Upper lobe of left lung (tissue), 6 donors: ENCODE measurements around the gene PDPR. TPM values are rescaled to one million over a fixed set of nuclear protein-coding genes. Genes with fewer than 3 reads are reported as not detected.
"Not testable (repeated sequence)": the region's sequence is repeated elsewhere in the genome, so short reads cannot be mapped to it uniquely, and the experiment has no call there.

ENCODE experiments used
- ATAC-seq, 2 donors: fragments of 200-7000 bp; cut with Tn5 transposase; one replicate each; pipeline ENCODE4 v1.9.1; 2022; ENCODE audit warnings: mild to moderate bottlenecking in 2 of 2, moderate library complexity in 2 of 2; ENCODE audit not compliant: low FRiP score in 2 of 2
- DNase-seq, 2 donors: peaks; one replicate each; pipeline ENCODE4 v3.0.0-alpha.2; 2019 to 2020
- H3K27ac ChIP-seq, 4 donors: fragments of 200-600 bp; sonication (generic); one replicate each; pipeline ENCODE4 v1.5.1; 2016 to 2019
- H3K27me3 ChIP-seq, 4 donors: fragments of 200-600 bp; sonication (generic); one replicate each; pipeline ENCODE4 v1.5.1; 2017 to 2019
- H3K36me3 ChIP-seq, 4 donors: fragments of 200-600 bp; sonication (generic); one replicate each; pipeline ENCODE4 v1.5.1; 2016 to 2019
- H3K4me1 ChIP-seq, 4 donors: fragments of 200-600 bp; sonication (generic); one replicate each; pipeline ENCODE4 v1.5.1; 2018 to 2019
- H3K4me3 ChIP-seq, 4 donors: fragments of 200-600 bp; sonication (generic); one replicate each; pipeline ENCODE4 v1.5.1; 2017 to 2019; ENCODE audit warnings: mild to moderate bottlenecking in 2 of 4, moderate library complexity in 1 of 4
- H3K9me3 ChIP-seq, 4 donors: fragments of 200-600 bp; sonication (generic); one replicate each; pipeline ENCODE4 v1.5.1; 2018 to 2019
- CTCF ChIP-seq, 6 experiments: fragments of 450-650 bp in 4 of 6; fragments of 200-600 bp in 2 of 6; sonication (generic) in 2 of 6; IDR thresholded peaks; one replicate each; pipeline ENCODE4 v1.5.1; 2016 to 2019; ENCODE audit warnings: antibody characterized with exemption in 6 of 6
- EP300 ChIP-seq, 4 donors: sonication (generic); formaldehyde crosslinking; IDR thresholded peaks; one replicate each; pipeline ENCODE4 v1.5.1; 2017; ENCODE audit warnings: antibody characterized with exemption in 4 of 4, control low read depth in 2 of 4
- POLR2A ChIP-seq, 4 donors: fragments of 450-650 bp; IDR thresholded peaks; one replicate each; pipeline ENCODE4 v1.5.1; 2016 to 2017; ENCODE audit warnings: antibody characterized with exemption in 4 of 4, mild to moderate bottlenecking in 2 of 4
- POLR2AphosphoS5 ChIP-seq, 2 donors: sonication (generic); formaldehyde crosslinking; IDR thresholded peaks; one replicate each; pipeline ENCODE4 v1.5.1; 2017; ENCODE audit warnings: antibody characterized with exemption in 2 of 2
- WGBS, 2 donors: methylation state at CpG; one replicate each; pipeline ENCODE4 v1.1.5; 2017 to 2018; 5-methylcytosine and 5-hydroxymethylcytosine counted together
- total RNA-seq, 6 donors: library from RNA; depleted of rRNA in 4 of 6; stranded (reverse); fragments of >200 nt in 4 of 6; gene quantifications; one replicate each; pipeline versions ENCODE4 v1.1.0 to v1.2.1, GENCODE V29; 2016 to 2021
- donor health status: DM: no; HTN: no; CAD: no; lungs with moderate emphysema.
- donor health status: DM: no; HTN: yes; CAD: no; lungs with severe emphysema.

Gene PDPR
- total RNA-seq, 6 donors from 2014 or later: 15.2 to 46.1 (median 21.9) TPM

- WGBS, 2 donors: 82 to 91% methylated on average over 17 of the region's 17 CpGs
- no peak for DNase-seq
- Histone ChIP-seq H3K9me3 (no peaks in the 10 kb centered on the region), H3K27ac (no peak overlapping the region), H3K36me3 (peaks cover 40 to 96% (median 88%) of the 10 kb centered on the region in 4 donors), H3K4me1 (no peaks in the 10 kb centered on the region), H3K27me3 (no peaks in the 10 kb centered on the region), H3K4me3 (no peak overlapping the region)
- no peak for TF ChIP-seq CTCF (IDR thresholded peaks at IDR 0.05)
- no peak for TF ChIP-seq POLR2A (IDR thresholded peaks at IDR 0.05)
- no peak for TF ChIP-seq EP300 (IDR thresholded peaks at IDR 0.05)
- TF ChIP-seq POLR2AphosphoS5 (IDR thresholded peaks at IDR 0.05): no peak
- no peak for ATAC-seq
These were observed 37.9 kb downstream of the PDPR start for GRCh38 chr16:70151941-70152509.

GRCh38 chr16:70152578-70153302, 38.6 kb downstream of the PDPR start:
- TF ChIP-seq POLR2A (IDR thresholded peaks at IDR 0.05) (no peak), POLR2AphosphoS5 (IDR thresholded peaks at IDR 0.05) (no peak), EP300 (IDR thresholded peaks at IDR 0.05) (no peak), CTCF (IDR thresholded peaks at IDR 0.05) (no peak)
- Histone ChIP-seq H3K9me3 (no peaks in the 10 kb centered on the region), H3K36me3 (peaks cover 47 to 100% (median 95%) of the 10 kb centered on the region in 4 donors), H3K27me3 (no peaks in the 10 kb centered on the region), H3K4me3 (no peak overlapping the region), H3K4me1 (no peaks in the 10 kb centered on the region), H3K27ac (no peak overlapping the region)
- WGBS, 2 donors: 95 to 96% methylated on average over 13 of the region's 13 CpGs
- peak in 1 of 2 donors; percentile 37 for DNase-seq
- ATAC-seq: no peak

- H3K27ac ChIP-seq, H3K4me3 ChIP-seq, H3K9me3 ChIP-seq, H3K27me3 ChIP-seq, ATAC-seq, H3K4me1 ChIP-seq, DNase-seq: not testable (repeated sequence)
- 95% methylated on average over 10 of the region's 10 CpGs for WGBS, 2 donors
- H3K36me3 ChIP-seq: peaks cover 64 to 100% (median 96%) of the 10 kb centered on the region in 4 donors
These were observed 40.6 kb downstream of the PDPR start for GRCh38 chr16:70154736-70155135.

GRCh38 chr16:70156207-70156978, 42.3 kb downstream of the PDPR start:
- TF ChIP-seq POLR2AphosphoS5 (IDR thresholded peaks at IDR 0.05) (no peak), POLR2A (IDR thresholded peaks at IDR 0.05) (no peak), CTCF (IDR thresholded peaks at IDR 0.05) (no peak), EP300 (IDR thresholded peaks at IDR 0.05) (no peak)
- DNase-seq: no peak
- 91 to 92% methylated on average over 29 of the region's 29 CpGs for WGBS, 2 donors

GRCh38 chr16:70157105-70157476, 43.0 kb downstream of the PDPR start:
- ATAC-seq: no peak
- peaks cover 60 to 100% (median 92%) of the 10 kb centered on the region in 4 donors for H3K36me3 ChIP-seq

More at GRCh38 chr16:70156207-70156978, 42.3 kb downstream of the PDPR start:
- no peak for ATAC-seq
- Histone ChIP-seq H3K27me3 (no peaks in the 10 kb centered on the region), H3K4me1 (no peaks in the 10 kb centered on the region), H3K9me3 (no peaks in the 10 kb centered on the region), H3K27ac (no peak overlapping the region), H3K36me3 (peaks cover 67 to 100% (median 94%) of the 10 kb centered on the region in 4 donors), H3K4me3 (no peak overlapping the region)

More at GRCh38 chr16:70157105-70157476, 43.0 kb downstream of the PDPR start:
- no peak overlapping the region for H3K27ac ChIP-seq
- no peaks in the 10 kb centered on the region for H3K4me1 ChIP-seq
- no peak overlapping the region for H3K4me3 ChIP-seq
- DNase-seq: peak in 1 of 2 donors; percentile 56
- H3K27me3 ChIP-seq: no peaks in the 10 kb centered on the region
- 90 to 91% methylated on average over 11 of the region's 11 CpGs for WGBS, 2 donors
- TF ChIP-seq POLR2AphosphoS5 (IDR thresholded peaks at IDR 0.05) (no peak), EP300 (IDR thresholded peaks at IDR 0.05) (no peak), CTCF (IDR thresholded peaks at IDR 0.05) (no peak), POLR2A (IDR thresholded peaks at IDR 0.05) (no peak)
- no peaks in the 10 kb centered on the region for H3K9me3 ChIP-seq
